Measurements from ENCODE around the gene SUGT1.
A peak's percentile ranks its signal among the peaks of the same experiment; 100 is the strongest.
"Not testable (repeated sequence)": the region's sequence is repeated elsewhere in the genome, so short reads cannot be mapped to it uniquely, and the experiment has no call there.

SUGT1 gene

GRCh38 chr13:52652196-52652979 is at the start of gene SUGT1:
SUGT1 (plus strand) TSS chr13:52652836; CDS start chr13:52652921, 85 bp downstream.
- TF ChIP-seq CTCF (IDR thresholded peaks at IDR 0.05; ENCODE audit: control insufficient read depth, insufficient read depth, low read depth, low read length, missing control alignments): peak; percentile 73
- peak within 1 kb of the TSS; percentile 83 for H3K4me3 ChIP-seq (ENCODE audit: control insufficient read depth, low read depth, low read length)
- DNase-seq (ENCODE audit: low read depth): peak; percentile 92

- not testable (repeated sequence) for DNase-seq (ENCODE audit: low read depth)
Observed at GRCh38 chr13:52603316-52603715, 49.3 kb upstream of the SUGT1 start.

GRCh38 chr13:52606126-52606525 is 46.5 kb upstream of the SUGT1 start:
- H3K4me3 ChIP-seq (ENCODE audit: control insufficient read depth, low read depth, low read length); DNase-seq (ENCODE audit: low read depth): not testable (repeated sequence)

More at GRCh38 chr13:52603316-52603715, 49.3 kb upstream of the SUGT1 start:
- not testable (repeated sequence) for H3K4me3 ChIP-seq (ENCODE audit: control insufficient read depth, low read depth, low read length)

GRCh38 chr13:52606795-52607194 is 45.8 kb upstream of the SUGT1 start:
- not testable (repeated sequence) for DNase-seq (ENCODE audit: low read depth); H3K4me3 ChIP-seq (ENCODE audit: control insufficient read depth, low read depth, low read length)

GRCh38 chr13:52608184-52608583 is 44.5 kb upstream of the SUGT1 start:
- not testable (repeated sequence) for H3K4me3 ChIP-seq (ENCODE audit: control insufficient read depth, low read depth, low read length); DNase-seq (ENCODE audit: low read depth)

- TF ChIP-seq CTCF (IDR thresholded peaks at IDR 0.05; ENCODE audit: control insufficient read depth, insufficient read depth, low read depth, low read length, missing control alignments): peak; percentile 40
- not testable (repeated sequence) for H3K4me3 ChIP-seq (ENCODE audit: control insufficient read depth, low read depth, low read length); DNase-seq (ENCODE audit: low read depth)
Observed at GRCh38 chr13:52609013-52609606, 43.5 kb upstream of the SUGT1 start.

GRCh38 chr13:52610158-52610557 is 42.5 kb upstream of the SUGT1 start:
- not testable (repeated sequence) for H3K4me3 ChIP-seq (ENCODE audit: control insufficient read depth, low read depth, low read length); DNase-seq (ENCODE audit: low read depth)

GRCh38 chr13:52615134-52615801 is 37.4 kb upstream of the SUGT1 start:
- no peak for TF ChIP-seq CTCF (IDR thresholded peaks at IDR 0.05; ENCODE audit: control insufficient read depth, insufficient read depth, low read depth, low read length, missing control alignments)
- DNase-seq (ENCODE audit: low read depth): no peak

GRCh38 chr13:52615812-52616211 is 36.8 kb upstream of the SUGT1 start:
- no peak overlapping the region for H3K4me3 ChIP-seq (ENCODE audit: control insufficient read depth, low read depth, low read length)

More at GRCh38 chr13:52615134-52615801, 37.4 kb upstream of the SUGT1 start:
- H3K4me3 ChIP-seq (ENCODE audit: control insufficient read depth, low read depth, low read length): no peak overlapping the region

More at GRCh38 chr13:52615812-52616211, 36.8 kb upstream of the SUGT1 start:
- DNase-seq (ENCODE audit: low read depth): no peak
- no peak for TF ChIP-seq CTCF (IDR thresholded peaks at IDR 0.05; ENCODE audit: control insufficient read depth, insufficient read depth, low read depth, low read length, missing control alignments)
